ENCODE measurements around the gene ZCCHC13.

The ZCCHC13 gene

GRCh38 chrX:74284391-74284952 lies 19.5 kb upstream of the ZCCHC13 start:
- no peak for TF ChIP-seq CTCF (IDR thresholded peaks at IDR 0.05; ENCODE audit: poor library complexity, severe bottlenecking)
- Histone ChIP-seq H3K27me3 (ENCODE audit: insufficient read depth, poor library complexity, severe bottlenecking) (no peaks in the 10 kb centered on the region), H3K4me3 (ENCODE audit: severe bottlenecking) (no peak overlapping the region), H3K27ac (ENCODE audit: poor library complexity, severe bottlenecking) (no peak overlapping the region), H3K4me1 (ENCODE audit: insufficient read depth, poor library complexity, severe bottlenecking) (peaks cover under 1% of the 10 kb centered on the region), H3K36me3 (ENCODE audit: low read depth) (peaks cover 55% of the 10 kb centered on the region), H3K9me3 (ENCODE audit: severe bottlenecking) (no peaks in the 10 kb centered on the region)
- no peak for DNase-seq (ENCODE audit: low spot score)
- ATAC-seq (ENCODE audit: low read depth) = no peak

- ATAC-seq (ENCODE audit: low read depth) (no peak), DNase-seq (ENCODE audit: low spot score) (no peak)
- Histone ChIP-seq H3K4me3 (ENCODE audit: severe bottlenecking) (no peak overlapping the region), H3K27ac (ENCODE audit: poor library complexity, severe bottlenecking) (no peak overlapping the region), H3K4me1 (ENCODE audit: insufficient read depth, poor library complexity, severe bottlenecking) (peaks cover 4% of the 10 kb centered on the region), H3K27me3 (ENCODE audit: insufficient read depth, poor library complexity, severe bottlenecking) (no peaks in the 10 kb centered on the region), H3K9me3 (ENCODE audit: severe bottlenecking) (no peaks in the 10 kb centered on the region), H3K36me3 (ENCODE audit: low read depth) (peaks cover 35% of the 10 kb centered on the region)
- TF ChIP-seq CTCF (IDR thresholded peaks at IDR 0.05; ENCODE audit: poor library complexity, severe bottlenecking) = no peak
Observed at GRCh38 chrX:74286950-74287740, 16.8 kb upstream of the ZCCHC13 start.

GRCh38 chrX:74291577-74291963 lies 12.4 kb upstream of the ZCCHC13 start:
- no peak for DNase-seq (ENCODE audit: low spot score)
- Histone ChIP-seq H3K27ac (ENCODE audit: poor library complexity, severe bottlenecking) (peak overlapping the region; percentile 86), H3K9me3 (ENCODE audit: severe bottlenecking) (no peaks in the 10 kb centered on the region), H3K36me3 (ENCODE audit: low read depth) (peaks cover 24% of the 10 kb centered on the region), H3K4me3 (ENCODE audit: severe bottlenecking) (peak overlapping the region; percentile 96), H3K27me3 (ENCODE audit: insufficient read depth, poor library complexity, severe bottlenecking) (no peaks in the 10 kb centered on the region), H3K4me1 (ENCODE audit: insufficient read depth, poor library complexity, severe bottlenecking) (peaks cover 4% of the 10 kb centered on the region)
- ATAC-seq (ENCODE audit: low read depth) = no peak
- no peak for TF ChIP-seq CTCF (IDR thresholded peaks at IDR 0.05; ENCODE audit: poor library complexity, severe bottlenecking)

GRCh38 chrX:74291964-74292807 lies 11.8 kb upstream of the ZCCHC13 start:
- Histone ChIP-seq H3K4me3 (ENCODE audit: severe bottlenecking) (peak overlapping the region; percentile 96), H3K4me1 (ENCODE audit: insufficient read depth, poor library complexity, severe bottlenecking) (peaks cover 4% of the 10 kb centered on the region), H3K27ac (ENCODE audit: poor library complexity, severe bottlenecking) (peak overlapping the region; percentile 86), H3K27me3 (ENCODE audit: insufficient read depth, poor library complexity, severe bottlenecking) (no peaks in the 10 kb centered on the region), H3K36me3 (ENCODE audit: low read depth) (peaks cover 19% of the 10 kb centered on the region), H3K9me3 (ENCODE audit: severe bottlenecking) (no peaks in the 10 kb centered on the region)
- TF ChIP-seq CTCF (IDR thresholded peaks at IDR 0.05; ENCODE audit: poor library complexity, severe bottlenecking) = peak; percentile 33
- DNase-seq (ENCODE audit: low spot score) = peak; percentile 62
- ATAC-seq (ENCODE audit: low read depth) = peak; percentile 93

Data from RWPE2 (cell line).